ENCODE data around the gene TMEM212. TPM values are rescaled to one million over a fixed set of nuclear protein-coding genes. Genes with fewer than 3 reads are reported as not detected.

Gene TMEM212
- total RNA-seq, 1 experiment from 2014 or later, result not detected

DNA sequence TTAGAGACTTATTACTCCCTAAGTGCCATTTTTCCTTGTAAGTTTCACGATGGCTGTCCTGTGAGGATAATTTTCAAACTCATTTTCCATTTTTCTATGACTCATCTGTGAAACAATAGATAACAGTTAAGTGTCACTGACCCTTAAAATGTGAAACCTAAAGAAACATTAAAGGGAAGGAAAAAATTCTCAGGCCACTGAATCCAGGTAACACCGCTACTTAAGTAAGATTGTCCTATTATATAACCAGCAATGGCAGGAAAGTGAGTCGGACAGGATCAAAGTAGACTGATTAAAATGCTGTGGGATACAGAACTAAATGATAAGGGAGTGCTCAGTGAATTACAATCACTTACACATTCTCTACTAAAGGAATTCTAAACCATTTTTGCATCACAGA, 45.3 kb upstream of the TMEM212 start:
- H3K36me3 Mint-ChIP-seq (ENCODE audit: insufficient read depth in 1 of 3, low read depth in 3 of 3), result no peaks in the 10 kb centered on the region
- Histone ChIP-seq H2BK12ac (ENCODE audit: insufficient read length, low read depth, low read length) (no peak overlapping the region), H2BK120ac (ENCODE audit: low read depth, low read length, poor library complexity, severe bottlenecking) (no peak overlapping the region), H3K79me1 (ENCODE audit: insufficient read depth, low read depth, low read length, poor library complexity, severe bottlenecking) (no peaks in the 10 kb centered on the region), H2AK5ac (ENCODE audit: insufficient read length, low read length) (no peak overlapping the region), H3K14ac (ENCODE audit: insufficient read depth, low read length) (no peak overlapping the region), H2BK5ac (ENCODE audit: insufficient read length, low read length) (no peak overlapping the region), H3K18ac (ENCODE audit: insufficient read length, low read depth, low read length) (no peak overlapping the region), H3K56ac (ENCODE audit: insufficient read length, low read depth, low read length) (no peak overlapping the region), H2BK20ac (ENCODE audit: low read depth, low read length, poor library complexity, severe bottlenecking) (no peak overlapping the region), H3K27me3 (ENCODE audit: insufficient read depth, low read length) (no peaks in the 10 kb centered on the region), H3K4me2 (ENCODE audit: insufficient read depth, insufficient read length, low read length) (no peak overlapping the region), H3K27ac (ENCODE audit: insufficient read length, low read depth, low read length) (no peak overlapping the region), H3K4me1 (ENCODE audit: insufficient read depth, low read length) (peaks cover 10% of the 10 kb centered on the region; the same call in 1 of the 2 replicates), H4K8ac (replicated peaks; ENCODE audit: insufficient read length, low read depth, low read length) (no peak overlapping the region), H4K5ac (ENCODE audit: insufficient read length, low read depth, low read length) (no peak overlapping the region), H3K23ac (ENCODE audit: insufficient read length, low read depth, low read length) (no peak overlapping the region), H3T11ph (ENCODE audit: low read length) (no peak overlapping the region), H4K20me1 (ENCODE audit: control insufficient read depth, insufficient read depth, insufficient read length) (no peaks in the 10 kb centered on the region), H4K91ac (ENCODE audit: insufficient read length, low read depth, low read length) (no peak overlapping the region), H3K4ac (ENCODE audit: low read depth, low read length) (no peak overlapping the region), H2AFZ (ENCODE audit: low read length) (no peak overlapping the region), H3K79me2 (ENCODE audit: insufficient read depth, low read length) (no peaks in the 10 kb centered on the region), H2BK15ac (ENCODE audit: low read depth, low read length) (no peak overlapping the region), H3K9me3 (ENCODE audit: control insufficient read depth, low read depth, low read length) (no peaks in the 10 kb centered on the region), H3K23me2 (ENCODE audit: insufficient read length, low read depth, low read length, poor library complexity, severe bottlenecking) (no peaks in the 10 kb centered on the region), H3K9ac (ENCODE audit: extremely low read depth, insufficient read length, low read length) (no peak overlapping the region)
- DNase-seq, result no peak
- no peaks in the 10 kb centered on the region for H3K9me3 Mint-ChIP-seq
- TF ChIP-seq, protein P1, sequence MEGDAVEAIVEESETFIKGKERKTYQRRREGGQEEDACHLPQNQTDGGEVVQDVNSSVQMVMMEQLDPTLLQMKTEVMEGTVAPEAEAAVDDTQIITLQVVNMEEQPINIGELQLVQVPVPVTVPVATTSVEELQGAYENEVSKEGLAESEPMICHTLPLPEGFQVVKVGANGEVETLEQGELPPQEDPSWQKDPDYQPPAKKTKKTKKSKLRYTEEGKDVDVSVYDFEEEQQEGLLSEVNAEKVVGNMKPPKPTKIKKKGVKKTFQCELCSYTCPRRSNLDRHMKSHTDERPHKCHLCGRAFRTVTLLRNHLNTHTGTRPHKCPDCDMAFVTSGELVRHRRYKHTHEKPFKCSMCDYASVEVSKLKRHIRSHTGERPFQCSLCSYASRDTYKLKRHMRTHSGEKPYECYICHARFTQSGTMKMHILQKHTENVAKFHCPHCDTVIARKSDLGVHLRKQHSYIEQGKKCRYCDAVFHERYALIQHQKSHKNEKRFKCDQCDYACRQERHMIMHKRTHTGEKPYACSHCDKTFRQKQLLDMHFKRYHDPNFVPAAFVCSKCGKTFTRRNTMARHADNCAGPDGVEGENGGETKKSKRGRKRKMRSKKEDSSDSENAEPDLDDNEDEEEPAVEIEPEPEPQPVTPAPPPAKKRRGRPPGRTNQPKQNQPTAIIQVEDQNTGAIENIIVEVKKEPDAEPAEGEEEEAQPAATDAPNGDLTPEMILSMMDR (conservative IDR thresholded peaks at IDR 0.05), result no peak
- H3K4me1 Mint-ChIP-seq, result peaks cover 8 to 9% of the 10 kb centered on the region in 2 experiments
- H3K27me3 Mint-ChIP-seq (ENCODE audit: low read depth), result peaks cover 2% of the 10 kb centered on the region; the same call in 1 of the 2 replicates
- no peak overlapping the region for H3K4me3 Mint-ChIP-seq
- WGBS (ENCODE audit: extremely low coverage, insufficient read length, low lambda C conversion rate), result no CpG with 5 or more reads among the region's 3 CpGs
- no peak overlapping the region for H3K27ac Mint-ChIP-seq

All from H9 (cell line).